IPS DF 19.7 (cell line): ENCODE data around the gene CSNK1G2.

Source experiments
- DNase-seq: peaks from one replicate; pipeline ENCODE4 v3.0.0-alpha.2; 2013; ENCODE audit warnings: low read depth, low spot score

The CSNK1G2 gene

GRCh38 chr19:1918975-1919374 lies 22.0 kb upstream of the CSNK1G2 start:
- no peak for DNase-seq

DNA sequence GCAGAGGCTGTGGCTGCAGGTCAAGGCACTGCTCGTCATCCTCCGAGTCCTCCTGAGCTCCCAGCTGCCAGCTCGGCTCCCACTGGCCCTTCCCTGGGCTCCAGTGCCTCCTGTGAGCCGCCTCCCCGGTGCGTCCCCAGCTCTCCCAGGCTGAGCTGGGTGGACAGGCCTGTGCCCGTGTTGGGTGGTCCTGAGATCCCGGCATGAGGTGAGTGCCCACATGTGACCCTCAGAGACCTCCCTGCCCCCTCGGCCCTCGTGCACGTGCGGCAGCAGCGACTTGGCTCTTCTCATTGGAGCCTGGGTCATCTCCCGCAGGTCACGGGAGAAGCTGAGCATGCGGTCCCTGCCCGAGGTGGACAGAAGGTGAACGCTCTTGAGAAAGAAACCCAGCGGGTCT lies 20.3 kb upstream of the CSNK1G2 start:
- no peak for DNase-seq

- no peak for DNase-seq
Measured at GRCh38 chr19:1921326-1921725, 19.6 kb upstream of the CSNK1G2 start.

GRCh38 chr19:1921825-1922224 lies 19.1 kb upstream of the CSNK1G2 start:
- no peak for DNase-seq

DNA sequence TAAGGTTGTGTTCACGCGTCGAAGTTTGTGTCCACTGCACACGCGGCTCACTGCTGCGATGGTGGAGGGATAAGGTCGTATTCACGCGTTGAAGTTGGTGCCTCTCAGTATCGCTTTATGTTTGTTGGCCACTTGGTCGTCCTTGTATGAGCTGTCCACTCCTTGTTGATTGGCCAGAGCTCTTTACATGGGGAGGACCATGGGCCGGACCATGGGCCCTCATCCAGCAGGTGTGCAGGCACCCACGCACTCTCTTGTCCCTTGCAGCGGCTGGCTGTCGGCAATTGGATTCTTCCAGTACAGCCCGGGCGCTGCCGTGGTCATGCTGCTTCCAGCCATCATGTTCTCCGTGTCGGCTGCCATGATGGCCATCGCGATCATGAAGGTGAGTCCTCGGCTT lies 18.2 kb upstream of the CSNK1G2 start:
- DNase-seq = no peak

- no peak for DNase-seq
Measured at GRCh38 chr19:1923319-1923718, 17.7 kb upstream of the CSNK1G2 start.

DNA sequence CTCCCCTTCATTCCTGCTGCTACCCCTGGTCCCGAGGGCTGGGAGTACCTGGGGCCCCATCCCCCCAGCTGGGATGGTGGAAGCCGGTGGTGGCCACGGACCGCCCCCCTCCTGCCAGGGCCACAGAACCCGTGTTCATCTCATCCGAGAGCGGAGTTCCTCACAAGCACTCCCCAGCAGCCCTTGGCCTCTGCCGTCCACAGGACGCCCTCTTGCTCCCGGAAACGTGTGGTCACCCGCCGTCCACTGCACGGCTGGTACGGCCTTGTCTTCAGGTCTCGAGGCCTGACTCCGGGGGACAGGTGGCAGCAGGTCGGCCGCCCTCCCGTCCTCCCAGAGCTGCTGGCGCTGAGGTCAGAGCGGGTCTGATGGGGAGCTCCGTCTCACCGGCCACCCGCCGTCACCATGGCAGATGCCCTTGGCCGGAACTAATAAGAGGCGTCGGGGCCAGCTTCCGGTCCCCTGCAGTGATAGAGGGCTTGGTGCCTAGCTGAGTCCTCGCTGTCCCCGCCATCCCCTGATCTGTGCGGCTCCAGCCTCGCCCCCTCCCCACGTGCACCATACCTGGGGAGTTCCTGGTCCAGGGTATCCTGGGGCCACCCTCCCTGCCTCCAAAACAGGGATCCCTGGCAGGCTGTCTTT lies 16.5 kb upstream of the CSNK1G2 start:
- no peak for DNase-seq

DNA sequence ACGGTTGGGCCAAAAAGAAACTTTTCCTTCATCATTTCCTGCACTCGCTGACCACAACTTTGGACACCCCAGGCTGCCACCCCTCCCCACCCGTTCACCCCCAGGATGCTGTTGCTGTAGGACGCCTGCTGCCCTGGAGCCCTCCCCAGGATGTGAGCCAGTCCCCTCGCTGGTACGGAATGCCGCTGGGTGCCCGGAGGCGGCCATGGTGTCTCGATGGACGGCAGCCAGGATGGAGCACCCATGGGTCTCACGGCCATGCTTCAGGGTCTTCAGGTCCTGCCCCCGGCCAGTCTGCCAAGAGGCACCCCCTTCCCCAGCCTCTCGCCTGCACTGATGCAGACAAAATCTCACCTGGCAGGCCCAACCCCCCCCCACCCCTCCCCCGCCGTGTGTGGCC lies 15.4 kb upstream of the CSNK1G2 start:
- no peak for DNase-seq

DNA sequence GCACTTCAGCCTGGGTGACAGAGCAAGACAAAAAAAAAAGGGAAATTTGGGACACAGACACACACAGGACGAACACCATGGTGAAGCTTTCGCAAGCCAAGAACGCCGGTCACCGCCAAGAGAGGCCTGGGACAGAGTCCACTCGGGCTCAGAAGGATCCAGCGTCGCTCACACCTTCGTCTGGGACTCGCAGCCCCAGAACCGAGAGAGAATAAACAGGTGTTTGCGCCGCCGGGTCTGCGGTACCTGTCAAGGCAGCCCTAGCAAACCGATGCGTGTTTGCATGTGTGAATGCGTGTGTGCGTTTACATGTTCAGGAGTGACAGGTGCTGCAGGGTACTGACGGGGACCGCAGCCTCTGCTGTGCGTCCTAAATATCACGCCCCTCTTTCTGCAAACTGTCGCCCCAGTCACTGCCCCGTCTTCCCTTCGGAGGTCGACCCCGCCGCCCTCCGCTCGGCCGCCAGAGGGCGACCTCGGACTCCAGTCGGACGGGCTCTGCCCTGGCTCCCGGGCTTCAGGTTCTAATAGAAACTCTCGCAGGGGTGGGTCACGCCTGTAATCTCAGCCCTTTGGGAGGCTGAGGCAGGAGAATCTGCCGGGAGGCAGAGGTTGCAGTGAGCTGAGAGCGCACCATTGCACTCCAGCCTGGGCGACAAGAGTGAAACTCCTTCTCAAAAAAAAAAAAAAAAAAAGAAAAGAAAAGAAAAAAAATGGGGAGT lies 11.8 kb upstream of the CSNK1G2 start:
- DNase-seq = no peak

DNA sequence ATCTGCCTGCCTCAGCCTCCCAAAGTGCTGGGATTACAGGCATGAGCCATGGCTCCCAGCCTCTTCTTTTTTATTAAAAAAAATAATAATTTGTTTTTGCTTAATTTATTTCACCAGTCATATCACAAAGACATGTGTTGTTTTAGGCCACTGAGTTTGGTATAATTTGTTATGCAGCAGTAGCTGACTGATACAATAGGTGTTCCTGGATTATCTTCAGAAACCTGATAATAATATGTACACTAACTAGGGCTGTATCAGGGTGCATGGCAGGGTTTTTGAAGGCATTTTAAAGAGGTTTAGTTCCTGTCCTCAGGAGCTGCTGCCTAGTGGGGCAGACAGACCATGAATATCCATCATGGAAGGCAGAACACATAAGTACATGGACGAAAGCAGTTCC lies 9.5 kb upstream of the CSNK1G2 start:
- DNase-seq = no peak

- no peak for DNase-seq
Measured at GRCh38 chr19:1932395-1932794, 8.6 kb upstream of the CSNK1G2 start.

DNA sequence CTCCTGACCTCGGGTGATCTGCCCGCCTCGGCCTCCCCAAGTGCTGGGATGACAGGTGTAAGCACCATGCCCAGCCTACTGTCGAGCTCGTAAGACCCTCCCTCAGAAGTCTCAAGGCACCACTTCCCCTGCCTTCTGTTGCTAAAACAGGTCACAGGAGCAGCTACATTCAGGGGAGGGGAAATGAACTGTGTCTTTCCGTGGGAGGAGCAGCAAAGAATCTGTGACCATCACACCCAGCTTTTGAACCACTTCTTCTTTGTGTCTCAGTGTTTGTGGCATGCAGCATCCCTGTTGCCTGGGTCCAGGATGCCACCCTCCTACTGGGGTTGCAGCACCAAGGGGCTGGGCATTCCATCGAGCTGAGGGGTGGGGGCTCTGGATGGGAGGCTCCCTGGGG lies 7.7 kb upstream of the CSNK1G2 start:
- no peak for DNase-seq

- DNase-seq = no peak
Measured at GRCh38 chr19:1933942-1934341, 7.0 kb upstream of the CSNK1G2 start.

DNA sequence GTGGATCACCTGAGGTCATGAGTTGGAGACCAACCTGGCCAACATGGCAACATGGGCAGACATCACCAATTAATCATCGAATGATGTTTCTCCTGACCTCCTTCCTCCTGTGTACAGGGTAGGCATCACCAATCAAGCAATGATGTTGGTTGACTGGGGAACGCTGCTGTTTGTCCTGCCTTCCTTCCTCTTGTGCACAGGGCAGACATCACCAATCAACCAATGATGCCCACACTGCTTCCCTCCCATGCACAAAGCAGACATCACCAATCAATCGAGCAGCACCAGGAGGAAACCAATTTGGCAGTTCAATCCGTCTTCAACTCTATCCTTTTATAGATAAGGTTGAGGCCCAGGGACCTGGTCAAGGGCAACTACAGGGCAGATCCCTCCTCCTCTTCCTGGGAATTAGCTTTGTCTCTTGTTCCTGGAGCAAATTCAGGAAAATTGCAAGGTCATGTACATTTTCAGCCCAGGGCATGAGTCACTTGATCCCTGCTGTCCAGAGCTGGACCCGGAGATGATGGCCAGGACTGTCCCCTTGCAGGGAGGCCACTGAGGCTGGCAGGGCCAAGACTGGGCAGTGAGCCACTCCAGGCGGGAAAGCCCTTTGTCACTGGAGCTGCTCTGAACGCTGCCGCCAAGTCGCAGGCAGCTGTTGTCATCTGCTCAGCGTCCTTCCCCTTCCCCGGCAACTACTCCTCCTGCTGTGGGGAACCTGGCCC lies 5.3 kb upstream of the CSNK1G2 start:
- no peak for DNase-seq

- no peak for DNase-seq
Measured at GRCh38 chr19:1936430-1936829, 4.5 kb upstream of the CSNK1G2 start.

DNA sequence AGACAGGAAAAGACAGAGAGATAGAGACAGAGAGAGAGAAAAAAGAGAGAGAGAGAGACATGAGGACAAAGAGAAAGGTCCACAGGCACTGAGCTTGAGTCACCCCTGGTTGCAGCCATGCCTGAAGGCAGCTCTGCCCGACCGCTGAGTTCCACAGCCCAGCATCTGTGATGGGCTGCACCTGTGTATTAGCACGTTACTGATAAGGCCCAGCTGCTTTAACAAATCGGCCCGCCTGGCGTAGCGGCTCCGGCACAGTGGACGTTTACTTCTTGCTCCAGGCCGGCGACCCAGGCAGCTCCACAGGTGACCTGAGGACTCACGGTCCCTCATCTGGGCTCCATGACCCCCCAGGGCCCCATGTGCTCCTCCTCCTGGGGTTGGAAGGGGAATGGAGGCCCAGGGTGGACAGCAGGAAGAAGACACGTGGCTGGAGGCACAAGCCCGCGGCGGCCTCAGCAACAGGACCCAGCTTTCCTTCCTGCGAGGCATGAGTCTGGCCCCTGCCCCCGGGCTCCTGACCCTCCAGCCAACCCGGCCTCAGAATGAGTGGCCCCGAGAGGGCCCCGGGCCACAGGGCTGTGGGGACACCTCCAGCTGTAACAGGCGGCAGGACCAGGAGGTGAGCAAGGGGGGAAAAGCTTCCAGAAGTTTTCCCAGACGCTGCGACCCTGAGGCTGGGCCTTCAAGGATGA lies 3.9 kb upstream of the CSNK1G2 start:
- no peak for DNase-seq

GRCh38 chr19:1938071-1938470 lies 2.9 kb upstream of the CSNK1G2 start:
- no peak for DNase-seq

DNA sequence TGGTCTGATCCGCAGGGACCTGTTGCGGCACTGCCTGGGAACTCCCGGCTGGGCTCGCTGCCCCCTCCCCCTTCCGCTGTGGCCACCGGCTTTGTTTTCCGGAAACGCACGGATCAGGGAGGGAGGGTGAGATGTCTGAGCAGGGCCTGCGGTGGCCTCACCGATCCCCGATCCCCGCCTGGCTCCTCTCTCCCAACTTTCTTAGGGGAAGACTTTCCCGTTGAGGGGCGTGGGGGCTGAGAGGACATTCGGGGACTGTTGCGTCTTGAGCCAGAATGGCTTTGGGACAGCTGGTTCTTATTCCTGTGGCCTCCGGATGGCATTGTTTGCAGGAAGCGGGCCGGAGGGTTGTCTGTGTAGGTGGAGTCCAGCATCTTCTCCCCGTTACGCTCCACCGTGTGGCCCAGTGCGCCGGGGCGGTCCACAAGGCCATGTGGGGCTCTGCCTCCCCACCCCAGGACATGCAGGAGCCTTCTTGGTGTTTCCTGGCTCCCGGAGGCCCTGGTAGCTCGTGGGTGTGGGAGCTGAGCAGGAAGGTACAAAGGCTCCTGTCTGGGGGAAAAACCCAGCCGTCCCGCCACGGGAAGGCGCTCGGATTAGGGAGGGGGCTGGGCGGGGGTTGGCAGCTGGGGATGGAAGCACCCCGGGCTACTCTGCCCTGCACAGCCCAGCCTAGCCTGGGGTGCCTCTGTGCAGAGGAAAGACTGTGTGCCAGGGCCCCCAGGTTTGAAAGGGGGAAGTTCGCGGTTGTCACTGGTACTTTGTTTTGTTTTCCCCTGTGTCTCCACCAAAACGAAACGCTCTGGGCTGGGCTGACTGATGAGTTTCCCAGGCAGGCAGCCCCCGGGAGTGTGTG lies 1.3 kb downstream of the CSNK1G2 start:
- no peak for DNase-seq

- no peak for DNase-seq
Measured at GRCh38 chr19:1942934-1943555, 2.1 kb downstream of the CSNK1G2 start.

- DNase-seq = no peak
Measured at GRCh38 chr19:1943661-1944087, 2.7 kb downstream of the CSNK1G2 start.
